Stimulated activated CD8-positive, alpha-beta memory T cell treated with anti-CD3 and anti-CD28 coated beads, Interleukin-7, amount 100 ng/mL, for 4 hours (primary cell): ENCODE measurements around the gene DNAJC9.

Experiments used
- DNase-seq, 2 donors: peaks; one replicate each; pipeline ENCODE4 v3.0.0-alpha.2; 2020; ENCODE audit warnings: low read depth in 2 of 2

DNAJC9 gene

GRCh38 chr10:73238990-73239566 lies 8.0 kb downstream of the DNAJC9 start:
- DNase-seq: no peak

GRCh38 chr10:73234695-73235094 lies 12.4 kb downstream of the DNAJC9 start:
- no peak for DNase-seq

GRCh38 chr10:73233883-73234282 lies 13.2 kb downstream of the DNAJC9 start:
- no peak for DNase-seq

- no peak for DNase-seq
Observed at GRCh38 chr10:73232887-73233286, 14.2 kb downstream of the DNAJC9 start.

- DNase-seq: no peak
Observed at GRCh38 chr10:73229567-73229966, 17.5 kb downstream of the DNAJC9 start.

GRCh38 chr10:73228247-73228646 lies 18.8 kb downstream of the DNAJC9 start:
- no peak for DNase-seq

GRCh38 chr10:73226663-73227062 lies 20.4 kb downstream of the DNAJC9 start:
- DNase-seq: no peak

GRCh38 chr10:73225518-73225917 lies 21.5 kb downstream of the DNAJC9 start:
- no peak for DNase-seq

GRCh38 chr10:73220989-73221388 lies 26.1 kb downstream of the DNAJC9 start:
- no peak for DNase-seq

GRCh38 chr10:73219384-73219783 lies 27.7 kb downstream of the DNAJC9 start:
- no peak for DNase-seq

GRCh38 chr10:73218431-73219191 lies 28.4 kb downstream of the DNAJC9 start:
- DNase-seq: no peak

- DNase-seq: no peak
Observed at GRCh38 chr10:73217628-73218027, 29.4 kb downstream of the DNAJC9 start.

GRCh38 chr10:73215749-73216148 lies 31.3 kb downstream of the DNAJC9 start:
- no peak for DNase-seq

GRCh38 chr10:73211106-73211811 lies 35.8 kb downstream of the DNAJC9 start:
- DNase-seq: no peak

GRCh38 chr10:73210395-73211105 lies 36.5 kb downstream of the DNAJC9 start:
- DNase-seq: no peak

- no peak for DNase-seq
Observed at GRCh38 chr10:73209705-73210104, 37.4 kb downstream of the DNAJC9 start.

- no peak for DNase-seq
Observed at GRCh38 chr10:73207883-73208282, 39.2 kb downstream of the DNAJC9 start.

- DNase-seq: no peak
Observed at GRCh38 chr10:73206385-73206784, 40.7 kb downstream of the DNAJC9 start.

GRCh38 chr10:73205890-73206289 lies 41.2 kb downstream of the DNAJC9 start:
- no peak for DNase-seq

GRCh38 chr10:73205081-73205480 lies 42.0 kb downstream of the DNAJC9 start:
- no peak for DNase-seq
